ENCODE measurements around the gene CDH16.

DNA sequence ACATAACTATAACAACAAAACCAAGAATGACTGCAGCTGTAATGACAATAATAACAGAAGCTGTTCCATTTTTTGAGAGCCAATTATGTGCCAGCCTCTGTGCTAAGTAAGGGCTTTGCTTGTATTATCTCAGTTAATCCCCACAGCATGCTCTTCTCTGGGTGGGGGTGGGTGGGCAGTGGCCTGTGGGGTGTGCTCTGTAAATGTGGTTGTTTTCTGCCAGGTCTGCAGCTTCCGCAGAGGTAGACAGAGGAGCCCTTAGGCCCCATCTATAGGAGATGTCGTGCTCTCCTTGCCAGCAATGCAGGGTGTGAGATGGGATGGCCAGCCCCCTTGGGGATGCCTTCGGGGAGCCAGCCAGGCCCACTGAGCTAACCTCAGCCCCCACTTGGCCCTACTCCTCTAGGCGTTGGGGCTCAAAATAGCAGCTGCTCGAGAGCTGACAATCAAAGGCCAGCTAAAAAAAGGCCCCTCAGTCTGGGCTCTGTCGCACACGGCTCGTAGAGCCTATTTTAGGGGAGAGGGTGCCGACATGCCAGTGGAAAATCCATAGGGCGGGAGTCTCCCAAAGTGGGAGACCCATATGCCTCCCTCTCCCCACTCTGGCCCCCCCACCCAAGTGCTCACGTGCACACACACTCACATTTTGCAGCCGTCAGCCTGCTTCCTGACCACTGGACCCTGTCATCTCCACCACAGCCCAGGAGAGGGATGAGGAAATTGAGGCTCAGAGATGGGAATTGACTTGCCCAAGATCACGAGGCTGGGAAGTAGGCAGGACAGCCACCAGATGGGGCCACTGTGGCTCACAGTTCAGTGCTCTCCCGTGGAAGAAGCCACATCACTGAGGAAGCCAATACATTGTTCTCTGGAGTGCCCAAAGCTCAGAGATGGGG lies 15.8 kb downstream of the CDH16 start:
- TF ChIP-seq, protein P1, sequence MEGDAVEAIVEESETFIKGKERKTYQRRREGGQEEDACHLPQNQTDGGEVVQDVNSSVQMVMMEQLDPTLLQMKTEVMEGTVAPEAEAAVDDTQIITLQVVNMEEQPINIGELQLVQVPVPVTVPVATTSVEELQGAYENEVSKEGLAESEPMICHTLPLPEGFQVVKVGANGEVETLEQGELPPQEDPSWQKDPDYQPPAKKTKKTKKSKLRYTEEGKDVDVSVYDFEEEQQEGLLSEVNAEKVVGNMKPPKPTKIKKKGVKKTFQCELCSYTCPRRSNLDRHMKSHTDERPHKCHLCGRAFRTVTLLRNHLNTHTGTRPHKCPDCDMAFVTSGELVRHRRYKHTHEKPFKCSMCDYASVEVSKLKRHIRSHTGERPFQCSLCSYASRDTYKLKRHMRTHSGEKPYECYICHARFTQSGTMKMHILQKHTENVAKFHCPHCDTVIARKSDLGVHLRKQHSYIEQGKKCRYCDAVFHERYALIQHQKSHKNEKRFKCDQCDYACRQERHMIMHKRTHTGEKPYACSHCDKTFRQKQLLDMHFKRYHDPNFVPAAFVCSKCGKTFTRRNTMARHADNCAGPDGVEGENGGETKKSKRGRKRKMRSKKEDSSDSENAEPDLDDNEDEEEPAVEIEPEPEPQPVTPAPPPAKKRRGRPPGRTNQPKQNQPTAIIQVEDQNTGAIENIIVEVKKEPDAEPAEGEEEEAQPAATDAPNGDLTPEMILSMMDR (IDR thresholded peaks at IDR 0.05; ENCODE audit: low read length) = no peak
- no peak for TF ChIP-seq EZH2 (IDR thresholded peaks at IDR 0.05; ENCODE audit: borderline replicate concordance, low read length)

Measured in OCI-LY1 (cell line).